Colon (tissue), 2 donors: Measurements from ENCODE around the gene UBAP1.
"Not testable (repeated sequence)": the region's sequence is repeated elsewhere in the genome, so short reads cannot be mapped to it uniquely, and the experiment has no call there.

Source experiments
- FAIRE-seq: peaks from 2 replicates; lab custom pipeline; 2012; peaks lifted over from hg19 to GRCh38; lab: Jason Lieb, UNC
- donor health status: control.
- donor health status: control.

UBAP1 gene

GRCh38 chr9:34179213-34180136 is 632 bp downstream of the UBAP1 start:
- no peak for FAIRE-seq

- FAIRE-seq = no peak
Observed at GRCh38 chr9:34185778-34186551, 7.1 kb downstream of the UBAP1 start.

- no peak for FAIRE-seq
Observed at GRCh38 chr9:34187891-34188240, 9.0 kb downstream of the UBAP1 start.

GRCh38 chr9:34190996-34191892 is 12.4 kb downstream of the UBAP1 start:
- no peak for FAIRE-seq

GRCh38 chr9:34195143-34195542 is 16.3 kb downstream of the UBAP1 start:
- FAIRE-seq = no peak

- not testable (repeated sequence) for FAIRE-seq
Observed at GRCh38 chr9:34197286-34197685, 18.4 kb downstream of the UBAP1 start.

- FAIRE-seq = no peak
Observed at GRCh38 chr9:34197756-34198711, 19.2 kb downstream of the UBAP1 start.

- FAIRE-seq = no peak
Observed at GRCh38 chr9:34200092-34200491, 21.2 kb downstream of the UBAP1 start.

GRCh38 chr9:34203275-34203991 is 24.6 kb downstream of the UBAP1 start:
- FAIRE-seq = no peak

- FAIRE-seq = no peak
Observed at GRCh38 chr9:34203992-34204635, 25.3 kb downstream of the UBAP1 start.

GRCh38 chr9:34205102-34205501 is 26.3 kb downstream of the UBAP1 start:
- FAIRE-seq = no peak

- FAIRE-seq = no peak
Observed at GRCh38 chr9:34206561-34206960, 27.7 kb downstream of the UBAP1 start.

GRCh38 chr9:34211395-34211794 is 32.6 kb downstream of the UBAP1 start:
- no peak for FAIRE-seq

- not testable (repeated sequence) for FAIRE-seq
Observed at GRCh38 chr9:34214354-34215000, 35.6 kb downstream of the UBAP1 start.

GRCh38 chr9:34216325-34216724 is 37.5 kb downstream of the UBAP1 start:
- no peak for FAIRE-seq

- not testable (repeated sequence) for FAIRE-seq
Observed at GRCh38 chr9:34217015-34217414, 38.2 kb downstream of the UBAP1 start.

- no peak for FAIRE-seq
Observed at GRCh38 chr9:34218446-34218845, 39.6 kb downstream of the UBAP1 start.

GRCh38 chr9:34219421-34219820 is 40.6 kb downstream of the UBAP1 start:
- no peak for FAIRE-seq

- no peak for FAIRE-seq
Observed at GRCh38 chr9:34220218-34220617, 41.4 kb downstream of the UBAP1 start.
